Panc1 (cell line): ENCODE results near the gene RMRP. TPM values are rescaled to one million over a fixed set of nuclear protein-coding genes. Genes with fewer than 3 reads are reported as not detected.

Experiments used
- ATAC-seq: fragments of 200-7000 bp; cut with Tn5 transposase; 2 replicates; pipeline ENCODE4 v1.9.1; 2020; ENCODE audit warnings: mild to moderate bottlenecking, moderate library complexity
- BruUV-seq: library from RNA; stranded (reverse); fragments of 400-500 nt; replicated peaks from 2 replicates; lab custom pipeline; 2021; lab: Mats Ljungman, UMichigan
- CTCF ChIA-PET: fragments of 300-600 bp; sonication (Branson Sonifier 250); formaldehyde crosslinking; loops from one replicate; lab custom pipeline; 2022; ENCODE audit warnings: antibody characterized with exemption; lab: Charles Lee
- POLR2A ChIA-PET: fragments of 300-600 bp; sonication (Branson Sonifier 250); formaldehyde crosslinking; loops from one replicate; lab custom pipeline; 2022; ENCODE audit warnings: antibody characterized with exemption; lab: Charles Lee
- DNase-seq: peaks from one replicate; pipeline ENCODE4 v3.0.0-alpha.2; 2010; ENCODE audit warnings: low read depth, low spot score
- H3K27ac ChIP-seq: 2 replicates; pipeline ENCODE4 v1.5.1; 2011; ENCODE audit warnings: mild to moderate bottlenecking, low read length, inconsistent platforms
- H3K27me3 ChIP-seq: fragments of 200-500 bp; sonication (Bioruptor generic); 2 replicates; pipeline ENCODE4 v1.6.0; 2014; ENCODE audit warnings: low read length, inconsistent platforms; ENCODE audit not compliant: control insufficient read depth, insufficient read depth
- H3K36me3 ChIP-seq: fragments of 200-500 bp; sonication (Bioruptor generic); 2 replicates; pipeline ENCODE4 v1.5.1; 2014; ENCODE audit warnings: inconsistent platforms, mild to moderate bottlenecking, low read length, moderate library complexity; ENCODE audit not compliant: control insufficient read depth, insufficient read depth
- H3K4me1 ChIP-seq: 2 replicates; pipeline ENCODE4 v1.5.1; 2011; ENCODE audit warnings: inconsistent platforms, mild to moderate bottlenecking, low read length, moderate library complexity; ENCODE audit not compliant: control insufficient read depth, insufficient read depth
- H3K4me3 ChIP-seq, 2 experiments: 2 replicates each; pipeline ENCODE4 v1.5.1; 2011 to 2012; ENCODE audit warnings: low read depth in 2 of 2, low read length in 2 of 2, mild to moderate bottlenecking in 2 of 2, inconsistent platforms in 1 of 2, moderate library complexity in 1 of 2
- H3K9me3 ChIP-seq: fragments of 200-500 bp; sonication (Bioruptor generic); 2 replicates; pipeline ENCODE4 v1.5.1; 2014; ENCODE audit warnings: low read depth, mild to moderate bottlenecking, inconsistent platforms, low read length, moderate library complexity; ENCODE audit not compliant: control insufficient read depth, insufficient read depth
- POLR2AphosphoS5 ChIP-seq: IDR thresholded peaks from 2 replicates; pipeline ENCODE4 v1.6.1; 2012; ENCODE audit warnings: mild to moderate bottlenecking, low read depth, low read length, moderate library complexity
- REST ChIP-seq, 2 experiments: IDR thresholded peaks; 2 replicates each; pipeline ENCODE4 v1.6.1; 2011 to 2012; ENCODE audit warnings: low read depth in 2 of 2, control low read depth in 1 of 2, low read length in 1 of 2, mild to moderate bottlenecking in 1 of 2, moderate library complexity in 1 of 2; ENCODE audit not compliant: insufficient read depth in 1 of 2
- SIN3A ChIP-seq: IDR thresholded peaks from 2 replicates; pipeline ENCODE4 v1.6.1; 2012; ENCODE audit warnings: low read depth, mild to moderate bottlenecking, low read length, moderate library complexity, borderline replicate concordance; ENCODE audit not compliant: insufficient read depth
- in situ Hi-C: cut with HindIII; loops from 2 replicates; pipeline ENCODE4 v1.10.0; 2016; ENCODE audit warnings: low sequenced_read_pairs, low pct_unique_long_range_greater_than_20kb
- intact Hi-C: fragments of 100-400 bp; cut with micrococcal nuclease; formaldehyde crosslinking; loops from one replicate; pipeline ENCODE4 v1.10.0; 2022; ENCODE audit not compliant: unreplicated experiment
- total RNA-seq: library from RNA; stranded (reverse); gene quantifications from one replicate; pipeline ENCODE4 v1.2.1, GENCODE V29; 2021; ENCODE audit not compliant: unreplicated experiment

Gene RMRP
- total RNA-seq, 1 experiment from 2014 or later = 29,896 TPM

DNA sequence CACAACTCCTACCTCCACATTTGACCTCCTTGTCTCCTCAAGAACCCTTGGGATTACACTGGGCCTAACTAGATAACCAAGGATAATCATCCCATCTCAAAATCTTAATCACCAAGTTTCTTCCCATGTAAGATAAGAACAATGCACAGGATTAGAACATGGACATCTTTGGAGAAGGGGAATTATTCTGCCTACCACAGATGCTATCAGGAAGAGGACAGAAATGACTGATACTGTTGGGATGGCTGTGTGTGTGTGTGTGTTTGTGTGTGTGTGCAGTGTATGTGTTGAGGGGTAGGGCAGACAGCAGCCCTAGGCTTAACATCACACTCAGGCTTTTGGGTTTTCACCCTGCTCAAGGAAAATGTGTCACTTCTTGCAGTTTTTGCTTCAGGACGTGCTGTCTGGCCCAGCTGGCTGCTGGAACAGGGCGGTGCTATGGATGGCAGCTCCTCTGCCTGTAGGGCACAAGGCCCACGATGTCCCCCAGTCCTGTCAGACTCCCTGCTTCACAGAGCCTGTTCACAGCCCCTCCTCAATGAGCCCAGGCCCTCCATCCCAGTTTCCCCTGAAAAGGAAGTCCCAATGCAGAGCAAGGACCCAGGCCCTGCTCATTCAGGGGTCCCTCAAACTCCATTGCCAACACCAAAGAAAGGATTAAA lies 23.7 kb upstream of the RMRP start:
- BruUV-seq = no TSS peak
- ChIA-PET POLR2A (no interaction called here), CTCF (no interaction called here)
- intact Hi-C loops = no loop called here
- ATAC-seq (peak; percentile 37), DNase-seq (no peak)
- H3K4me3 ChIP-seq = no peak overlapping the region
- H3K27me3 ChIP-seq = no peaks in the 10 kb centered on the region
- in situ Hi-C loops = no loop called here
- peaks cover 12% of the 10 kb centered on the region; the same call in 1 of the 2 replicates for H3K4me1 ChIP-seq
- H3K27ac ChIP-seq = peak overlapping the region; percentile 36; the same call in 1 of the 2 replicates
- no peaks in the 10 kb centered on the region for H3K9me3 ChIP-seq
- TF ChIP-seq POLR2AphosphoS5 = 0 out of 2 replicates have a peak, but pooled peaks have one; percentile 44
- no peak for TF ChIP-seq SIN3A
- no peaks in the 10 kb centered on the region for H3K36me3 ChIP-seq

- Histone ChIP-seq H3K4me1 (peaks cover 12% of the 10 kb centered on the region; the same call in 1 of the 2 replicates), H3K36me3 (no peaks in the 10 kb centered on the region), H3K4me3 (no peak overlapping the region), H3K27me3 (no peaks in the 10 kb centered on the region), H3K27ac (no peak overlapping the region; the same call in 1 of the 2 replicates), H3K9me3 (no peaks in the 10 kb centered on the region)
- BruUV-seq = no TSS peak
- intact Hi-C loops = no loop called here
- peak; percentile 54 for ATAC-seq
- ChIA-PET CTCF (interaction anchor here (0.5 to 1.6 kb wide), 2 partner anchors 13 to 19 kb away, joined by 4 to 7 read pairs; no protein-coding TSS in a partner anchor), POLR2A (interaction anchor here (0.6 kb wide), 1 partner anchor 367 kb away, joined by 3 read pairs; no protein-coding TSS in a partner anchor)
- DNase-seq = no peak
- TF ChIP-seq POLR2AphosphoS5 (peak; percentile 6; the same call in 1 of the 2 replicates), REST (IDR thresholded peaks at IDR 0.05; ENCODE audit: insufficient read depth in 1 of 2, low read depth in 2 of 2, low read length in 1 of 2) (no peak)
- in situ Hi-C loops = no loop called here
Observed at GRCh38 chr9:35680331-35681105, 22.7 kb upstream of the RMRP start.

GRCh38 chr9:35679766-35680330 lies 22.0 kb upstream of the RMRP start:
- H3K27ac ChIP-seq = no peak overlapping the region
- no peaks in the 10 kb centered on the region for H3K27me3 ChIP-seq
- ChIA-PET POLR2A (interaction anchor here (0.6 to 1.0 kb wide), 2 partner anchors 21 to 366 kb away, joined by 3 read pairs; no protein-coding TSS in a partner anchor), CTCF (interaction anchor here (1.6 kb wide), 1 partner anchor 19 kb away, joined by 7 read pairs; no protein-coding TSS in a partner anchor)
- no peak; the same call in 1 of the 2 replicates for TF ChIP-seq POLR2AphosphoS5
- no peak overlapping the region for H3K4me3 ChIP-seq
- H3K4me1 ChIP-seq = peaks cover 12% of the 10 kb centered on the region; the same call in 1 of the 2 replicates
- DNase-seq = no peak
- intact Hi-C loops (no loop called here), in situ Hi-C loops (no loop called here)
- H3K9me3 ChIP-seq = no peaks in the 10 kb centered on the region
- no peaks in the 10 kb centered on the region for H3K36me3 ChIP-seq
- BruUV-seq = no TSS peak
- ATAC-seq = no peak
